Stomach (tissue), 9 donors: ENCODE results near the gene ARHGEF10L. TPM values are rescaled to one million over a fixed set of nuclear protein-coding genes. Genes with fewer than 3 reads are reported as not detected.

Experiments used
- DNase-seq, 2 donors: peaks; one replicate each; pipeline versions ENCODE4 v3.0.0 to v3.0.0-alpha.2; 2013 to 2019
- H3K27ac ChIP-seq, 5 donors: fragments of 200-600 bp in 4 of 5; sonication (generic) in 4 of 5; one replicate each; pipeline ENCODE4 v1.5.1; 2013 to 2019; ENCODE audit warnings: mild to moderate bottlenecking in 1 of 5, moderate library complexity in 1 of 5
- H3K27me3 ChIP-seq, 3 donors: fragments of 200-600 bp; sonication (generic); one replicate each; pipeline ENCODE4 v1.5.1; 2017 to 2019; ENCODE audit warnings: mixed run types in 1 of 3
- H3K36me3 ChIP-seq, 4 donors: fragments of 200-600 bp; sonication (generic); 1 replicate in 3 of 4; 2 replicates in 1 of 4; pipeline ENCODE4 v1.5.1; 2016 to 2019
- H3K4me1 ChIP-seq, 4 donors: fragments of 200-600 bp; sonication (generic); one replicate each; pipeline ENCODE4 v1.5.1; 2016 to 2019
- H3K4me3 ChIP-seq, 4 donors: fragments of 200-600 bp; sonication (generic) in 3 of 4; one replicate each; pipeline ENCODE4 v1.5.1; 2016 to 2019; ENCODE audit warnings: mild to moderate bottlenecking in 1 of 4
- H3K9me3 ChIP-seq, 4 donors: fragments of 200-600 bp; sonication (generic); one replicate each; pipeline ENCODE4 v1.5.1; 2016 to 2019
- EP300 ChIP-seq: sonication (generic); formaldehyde crosslinking; IDR thresholded peaks from one replicate; pipeline ENCODE4 v1.6.1; 2017; ENCODE audit warnings: antibody characterized with exemption
- POLR2A ChIP-seq, 4 donors: fragments of 450-650 bp; IDR thresholded peaks; one replicate each; pipeline ENCODE4 v1.6.1; 2016; ENCODE audit warnings: antibody characterized with exemption in 4 of 4, control low read depth in 2 of 4, mild to moderate bottlenecking in 1 of 4, moderate library complexity in 1 of 4
- POLR2AphosphoS5 ChIP-seq, 3 donors: sonication (generic); formaldehyde crosslinking; IDR thresholded peaks; one replicate each; pipeline ENCODE4 v1.6.1; 2016; ENCODE audit warnings: antibody characterized with exemption in 3 of 3
- WGBS, 5 donors: extraction: QIAGEN DNeasy Blood & Tissue Kit in 3 of 5; methylation state at CpG; one replicate each; pipeline versions ENCODE4 v1.1.5 to v1.1.7; 2013 to 2018; 5-methylcytosine and 5-hydroxymethylcytosine counted together
- intact Hi-C: fragments of 100-400 bp; cut with DNase I; formaldehyde crosslinking; loops from one replicate; pipeline ENCODE4 v1.15.1; 2023; ENCODE audit warnings: low total_unique reads
- polyA plus RNA-seq, 3 donors: library from polyadenylated mRNA; stranded (reverse); fragments of 200-250 nt; gene quantifications; one replicate each; pipeline ENCODE4 v1.2.3, GENCODE V29; 2013
- total RNA-seq, 5 donors: library from RNA; depleted of rRNA; stranded (reverse); fragments of >200 nt; gene quantifications; one replicate each; pipeline versions ENCODE4 v1.1.0 to v1.2.3, GENCODE V29; 2014 to 2016
- TF ChIP-seq, protein P1 (sequence below), 7 experiments: fragments of 450-650 bp in 4 of 7; fragments of 200-600 bp in 3 of 7; sonication (generic) in 3 of 7; IDR thresholded peaks; one replicate each; pipeline ENCODE4 v1.5.1; 2016 to 2019; ENCODE audit warnings: antibody characterized with exemption in 7 of 7, control low read depth in 2 of 7, mild to moderate bottlenecking in 1 of 7
- donor health status: healthy with polysubstance abuse.
- donor health status: Bipolar disorder and iron deficiency.
- donor health status: healthy.

ARHGEF10L gene
- total and polyA plus RNA-seq, 8 donors = 15.4 to 329 (median 45.0) TPM

DNA sequence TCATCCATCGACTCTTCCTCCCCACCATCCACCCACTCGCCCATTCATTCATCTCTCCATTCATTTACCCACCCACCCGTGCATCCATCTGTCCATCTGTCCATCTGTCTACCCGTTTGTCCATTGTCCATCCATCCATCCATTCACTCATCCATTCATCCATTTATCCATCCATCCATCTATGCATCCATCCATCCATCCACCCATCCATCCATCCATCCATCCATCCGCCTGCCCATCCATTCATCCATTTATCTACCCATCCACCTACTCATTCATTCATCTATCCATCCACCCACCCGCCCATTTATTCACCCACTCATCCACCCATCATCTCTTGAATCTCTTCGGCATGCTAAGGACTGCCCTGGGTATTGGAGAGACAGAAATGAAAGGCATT is 18.5 kb downstream of the ARHGEF10L start:
- H3K27ac ChIP-seq = peak overlapping the region in 2 of 5 donors; percentile 86 to 94
- no peaks in the 10 kb centered on the region for H3K9me3 ChIP-seq
- H3K27me3 ChIP-seq = no peaks in the 10 kb centered on the region
- H3K4me3 ChIP-seq = no peak overlapping the region
- DNase-seq = no peak
- no peak for TF ChIP-seq POLR2AphosphoS5 (IDR thresholded peaks at IDR 0.05)
- TF ChIP-seq POLR2A (IDR thresholded peaks at IDR 0.05) = no peak
- TF ChIP-seq EP300 = no peak
- TF ChIP-seq, protein P1, sequence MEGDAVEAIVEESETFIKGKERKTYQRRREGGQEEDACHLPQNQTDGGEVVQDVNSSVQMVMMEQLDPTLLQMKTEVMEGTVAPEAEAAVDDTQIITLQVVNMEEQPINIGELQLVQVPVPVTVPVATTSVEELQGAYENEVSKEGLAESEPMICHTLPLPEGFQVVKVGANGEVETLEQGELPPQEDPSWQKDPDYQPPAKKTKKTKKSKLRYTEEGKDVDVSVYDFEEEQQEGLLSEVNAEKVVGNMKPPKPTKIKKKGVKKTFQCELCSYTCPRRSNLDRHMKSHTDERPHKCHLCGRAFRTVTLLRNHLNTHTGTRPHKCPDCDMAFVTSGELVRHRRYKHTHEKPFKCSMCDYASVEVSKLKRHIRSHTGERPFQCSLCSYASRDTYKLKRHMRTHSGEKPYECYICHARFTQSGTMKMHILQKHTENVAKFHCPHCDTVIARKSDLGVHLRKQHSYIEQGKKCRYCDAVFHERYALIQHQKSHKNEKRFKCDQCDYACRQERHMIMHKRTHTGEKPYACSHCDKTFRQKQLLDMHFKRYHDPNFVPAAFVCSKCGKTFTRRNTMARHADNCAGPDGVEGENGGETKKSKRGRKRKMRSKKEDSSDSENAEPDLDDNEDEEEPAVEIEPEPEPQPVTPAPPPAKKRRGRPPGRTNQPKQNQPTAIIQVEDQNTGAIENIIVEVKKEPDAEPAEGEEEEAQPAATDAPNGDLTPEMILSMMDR (IDR thresholded peaks at IDR 0.05) = no peak
- WGBS, 5 donors = 90 to 92% (median 91%) methylated on average over 7 of the region's 7 CpGs
- H3K4me1 ChIP-seq = peaks cover 44 to 69% (median 47%) of the 10 kb centered on the region in 4 donors
- no peaks in the 10 kb centered on the region for H3K36me3 ChIP-seq
- intact Hi-C loops = no loop called here

DNA sequence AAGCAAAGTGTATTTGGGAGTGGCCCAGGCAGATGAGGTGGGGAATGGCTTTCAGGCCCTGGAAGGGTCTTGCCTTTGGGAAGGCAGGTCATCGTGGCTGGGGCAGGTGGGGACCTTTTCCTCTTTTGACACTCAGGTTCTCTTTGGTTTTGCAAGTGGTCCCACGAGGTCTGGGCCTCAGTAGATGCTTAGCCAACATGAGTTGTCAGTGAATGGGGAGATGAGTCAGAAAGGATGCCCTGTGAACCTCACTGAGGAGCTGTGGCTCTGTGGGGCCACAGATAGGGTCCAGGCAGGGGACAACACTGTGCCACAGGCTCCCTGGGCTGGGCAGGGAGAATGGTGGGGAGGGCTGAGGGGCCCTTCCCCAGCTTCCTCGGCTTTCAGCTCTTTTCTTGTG is 19.0 kb downstream of the ARHGEF10L start:
- TF ChIP-seq POLR2AphosphoS5 (IDR thresholded peaks at IDR 0.05) (no peak), POLR2A (IDR thresholded peaks at IDR 0.05) (no peak), EP300 (no peak)
- TF ChIP-seq, protein P1 (IDR thresholded peaks at IDR 0.05) = no peak
- 75 to 83% (median 79%) methylated on average over 3 of the region's 3 CpGs for WGBS, 5 donors
- Histone ChIP-seq H3K4me3 (no peak overlapping the region), H3K27ac (peak overlapping the region in 4 of 5 donors; percentile 86 to 94 (median 90)), H3K9me3 (no peaks in the 10 kb centered on the region), H3K4me1 (peaks cover 45 to 69% (median 52%) of the 10 kb centered on the region in 4 donors), H3K27me3 (no peaks in the 10 kb centered on the region), H3K36me3 (no peaks in the 10 kb centered on the region)
- no peak for DNase-seq
- intact Hi-C loops = no loop called here

DNA sequence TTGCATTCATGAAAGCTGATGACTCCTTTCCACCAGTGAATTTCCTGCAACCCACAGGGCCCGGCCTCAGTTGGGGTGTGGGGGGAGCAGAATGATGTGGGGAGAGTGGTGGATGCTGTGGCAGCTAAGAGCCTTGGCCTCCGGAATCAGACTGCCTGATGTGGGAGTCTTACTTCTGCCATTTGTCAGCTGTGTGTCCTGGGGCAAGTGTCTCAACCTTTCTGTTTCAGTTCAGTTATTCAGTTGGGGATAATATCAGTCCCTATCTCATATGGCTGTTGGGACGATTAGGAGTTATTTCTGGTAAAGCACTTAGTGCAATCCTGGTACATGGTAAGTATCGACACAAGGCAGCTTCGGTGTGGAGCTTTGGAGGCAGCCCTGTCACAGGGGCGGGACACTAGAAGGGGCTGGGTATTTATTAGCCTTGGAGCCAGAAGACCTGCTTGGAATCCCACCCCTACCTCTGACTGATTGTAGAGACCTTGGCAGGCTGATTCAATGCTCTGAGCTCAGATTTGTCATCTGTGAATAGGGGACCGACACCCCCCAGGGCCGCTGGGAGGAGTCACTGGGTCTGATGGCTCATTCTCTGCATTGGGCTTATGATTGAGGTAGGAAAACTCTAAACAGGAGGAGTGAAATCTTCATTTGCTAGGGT is 19.6 kb downstream of the ARHGEF10L start:
- no peaks in the 10 kb centered on the region for H3K9me3 ChIP-seq
- intact Hi-C loops = no loop called here

DNA sequence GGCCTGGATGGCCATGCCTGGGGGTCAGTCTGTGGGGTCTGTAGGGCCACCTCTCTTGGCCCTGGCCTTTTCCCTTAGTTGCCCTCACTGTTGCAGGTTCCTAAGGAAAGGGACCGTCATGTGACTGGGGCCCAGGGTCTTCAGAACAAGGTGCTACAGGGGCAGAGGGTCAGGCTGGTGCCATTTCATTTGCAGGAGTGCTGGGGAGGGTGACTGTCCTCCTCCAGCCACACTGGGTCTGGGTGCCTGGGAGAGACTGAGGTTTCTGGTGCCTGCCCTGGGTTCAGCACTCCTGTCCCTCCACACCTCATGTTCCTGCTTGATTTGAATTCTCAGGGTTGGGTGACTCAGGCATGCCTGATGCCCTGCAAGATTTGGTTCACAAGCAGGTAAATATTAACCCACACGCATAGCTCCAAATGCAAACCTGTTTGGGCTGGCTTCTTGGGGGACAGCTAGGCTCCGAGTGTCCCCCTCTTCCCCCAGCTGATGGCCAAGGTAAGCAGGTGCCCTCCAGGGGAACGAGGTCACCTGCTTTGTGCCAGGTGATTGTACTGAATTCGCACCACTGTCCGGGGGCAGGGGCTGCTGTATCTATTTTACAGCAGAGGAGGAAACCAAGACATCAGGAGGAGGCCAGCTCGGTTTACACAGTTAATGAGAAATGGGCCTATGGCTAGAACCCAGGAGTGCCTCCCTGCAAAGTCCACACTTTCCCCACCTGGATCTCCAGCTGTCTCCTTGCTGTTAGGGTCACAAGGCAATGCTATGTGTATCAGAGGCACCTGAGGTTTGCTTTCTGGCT is 20.3 kb downstream of the ARHGEF10L start:
- peaks cover 56 to 69% (median 62%) of the 10 kb centered on the region in 4 donors for H3K4me1 ChIP-seq
- H3K27me3 ChIP-seq = no peaks in the 10 kb centered on the region
- no peak overlapping the region for H3K4me3 ChIP-seq
- WGBS, 5 donors = 30 to 66% (median 48%) methylated on average over 5 to 7 of the region's 7 CpGs
- H3K27ac ChIP-seq = peak overlapping the region; percentile 86 to 94 (median 89)
- TF ChIP-seq POLR2AphosphoS5 (IDR thresholded peaks at IDR 0.05) (peak in 2 of 3 donors; percentile 31 to 81), POLR2A (IDR thresholded peaks at IDR 0.05) (no peak)
- no peaks in the 10 kb centered on the region for H3K36me3 ChIP-seq
- intact Hi-C loops = no loop called here
- DNase-seq = peak; percentile 67 to 86
- no peaks in the 10 kb centered on the region for H3K9me3 ChIP-seq

More for the DNA sequence above, 19.6 kb downstream of the ARHGEF10L start:
- H3K36me3 ChIP-seq = no peaks in the 10 kb centered on the region
- TF ChIP-seq, protein P1 (IDR thresholded peaks at IDR 0.05) = no peak
- TF ChIP-seq POLR2A (IDR thresholded peaks at IDR 0.05) (no peak), POLR2AphosphoS5 (IDR thresholded peaks at IDR 0.05) (no peak), EP300 (no peak)
- 60 to 76% (median 63%) methylated on average over 6 to 8 of the region's 8 CpGs for WGBS, 5 donors
- no peak overlapping the region for H3K4me3 ChIP-seq
- peak in 1 of 2 donors; percentile 31 for DNase-seq
- H3K27ac ChIP-seq = peak overlapping the region; percentile 86 to 94 (median 89)
- no peaks in the 10 kb centered on the region for H3K27me3 ChIP-seq
- H3K4me1 ChIP-seq = peaks cover 48 to 69% (median 55%) of the 10 kb centered on the region in 4 donors
